Breast epithelium (tissue), 3 donors: ENCODE results near the gene KCTD16.

Experiments
- CTCF ChIP-seq, 3 donors: fragments of 450-650 bp; IDR thresholded peaks; one replicate each; pipeline ENCODE4 v1.5.1; 2016 to 2017; ENCODE audit warnings: antibody characterized with exemption in 3 of 3, mild to moderate bottlenecking in 3 of 3, moderate library complexity in 3 of 3
- POLR2AphosphoS5 ChIP-seq, 3 donors: sonication (generic); formaldehyde crosslinking; IDR thresholded peaks; one replicate each; pipeline ENCODE4 v1.6.1; 2017; ENCODE audit warnings: antibody characterized with exemption in 3 of 3

- TF ChIP-seq POLR2AphosphoS5 (IDR thresholded peaks at IDR 0.05) = no peak
- TF ChIP-seq CTCF (IDR thresholded peaks at IDR 0.05) = no peak
Observed at GRCh38 chr5:144369006-144369405, 198.3 kb downstream of the KCTD16 start.
